HG03354 (cell line): ENCODE data around the gene PRCP.
"Not testable (repeated sequence)": the region's sequence is repeated elsewhere in the genome, so short reads cannot be mapped to it uniquely, and the experiment has no call there.

Source experiments
- ATAC-seq: cut with Tn5 transposase; IDR thresholded peaks from one replicate; pipeline ENCODE4 v1.9.1; 2021; ENCODE audit warnings: mild to moderate bottlenecking; ENCODE audit not compliant: unreplicated experiment, poor library complexity, severe bottlenecking

Gene PRCP

DNA sequence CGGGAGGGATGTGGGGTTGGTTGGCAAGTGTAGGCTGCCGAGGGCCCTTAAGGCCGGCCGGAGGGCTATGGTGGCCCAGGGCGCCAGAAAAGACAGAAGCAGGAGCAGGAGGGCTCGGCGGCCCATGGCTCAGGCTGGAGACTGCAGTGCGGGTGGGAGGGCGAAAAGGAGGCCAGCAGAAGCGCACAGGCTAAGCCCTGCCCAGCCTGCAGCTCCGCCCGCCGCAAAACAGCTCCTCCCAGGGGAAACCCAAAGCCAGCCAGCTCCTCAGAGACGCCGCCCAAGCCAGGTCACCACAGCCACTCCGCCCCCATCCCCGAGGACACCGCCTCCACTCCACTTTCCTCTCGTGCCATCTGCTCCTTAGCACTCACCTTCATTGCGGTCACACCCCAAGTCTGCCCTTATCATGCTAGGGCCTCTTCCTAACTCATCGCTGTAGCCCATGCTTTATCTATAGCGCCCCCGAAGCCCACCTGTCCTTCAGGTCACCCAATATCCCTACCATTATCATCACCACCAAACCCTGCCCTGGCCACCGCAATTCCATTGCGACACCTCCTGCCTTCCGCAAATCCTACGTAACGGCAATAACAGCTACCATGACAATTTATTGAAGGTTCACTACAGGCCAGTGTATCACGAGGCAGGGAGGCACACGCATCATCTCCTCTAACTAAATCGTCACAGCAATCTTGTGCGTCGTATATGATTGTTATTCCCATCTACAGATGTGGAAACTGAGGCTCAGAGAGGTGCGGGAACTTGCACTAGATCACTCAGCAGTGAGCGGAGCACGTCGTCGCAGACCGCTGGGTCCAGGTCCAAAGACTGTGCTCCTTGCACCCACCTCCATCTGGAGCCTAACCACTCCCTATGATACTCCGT, at the start of gene PRCP:
TSS of gene PRCP (minus strand) at position 154 of the 888 bp plus-strand sequence. CDS start at position 126, 28 bp downstream.
- ATAC-seq, result peak; percentile 81

DNA sequence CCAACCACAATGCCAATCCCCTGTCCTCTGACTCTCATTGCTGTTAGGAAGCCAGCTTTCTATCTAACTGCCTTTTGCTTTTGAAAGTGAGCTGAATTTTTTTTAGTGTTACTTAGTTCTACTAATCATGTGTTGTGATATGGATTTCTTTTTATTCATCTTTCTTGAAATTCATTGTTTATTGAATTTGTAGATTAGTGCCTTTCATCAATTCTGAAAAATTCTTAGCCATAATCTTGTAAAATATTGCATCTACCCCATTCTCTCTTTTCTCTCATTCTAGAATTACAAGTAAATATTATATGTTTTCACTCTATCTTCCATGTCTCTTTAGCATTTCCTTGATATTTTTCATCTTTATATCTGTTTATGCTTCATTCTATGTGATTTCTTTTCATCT, 49.1 kb upstream of the PRCP start:
- no peak for ATAC-seq

DNA sequence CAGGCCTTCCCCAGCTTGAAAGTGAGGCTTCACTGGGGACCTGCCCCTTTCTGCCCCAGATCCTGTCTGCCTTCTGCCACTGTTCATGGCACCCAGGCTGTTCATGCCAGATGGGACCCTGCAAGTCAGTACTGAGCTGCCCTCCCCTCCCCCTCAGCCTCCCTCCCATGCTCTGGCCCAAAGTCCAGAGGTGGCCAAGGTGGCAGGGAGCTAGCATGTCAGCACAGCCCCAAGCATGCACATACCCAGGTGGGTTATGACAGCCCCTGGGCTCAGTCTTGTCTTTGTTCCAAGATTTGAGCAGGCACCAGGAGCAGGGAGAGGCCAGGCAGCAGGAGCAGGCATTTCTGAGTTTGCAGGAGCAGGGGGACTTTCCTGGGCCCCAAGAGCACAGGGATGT, 45.5 kb upstream of the PRCP start:
- no peak for ATAC-seq

DNA sequence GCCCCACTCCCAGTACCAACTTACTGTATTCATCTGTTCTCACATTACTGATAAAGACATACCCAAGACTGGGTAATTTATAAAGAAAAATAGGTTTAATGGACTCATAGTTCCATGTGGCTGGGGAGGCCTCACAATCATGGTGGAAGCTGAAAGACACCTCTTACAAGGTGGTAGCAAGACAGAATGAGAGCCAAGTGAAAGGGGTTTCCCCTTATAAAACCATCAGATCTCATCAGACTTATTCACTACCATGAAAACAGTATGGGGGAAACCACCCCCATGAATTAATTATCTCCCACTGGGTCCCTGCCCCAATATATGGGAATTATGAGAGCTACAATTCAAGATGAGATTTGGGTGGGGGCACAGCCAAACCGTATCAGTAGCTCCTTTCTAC, 44.8 kb upstream of the PRCP start:
- not testable (repeated sequence) for ATAC-seq

DNA sequence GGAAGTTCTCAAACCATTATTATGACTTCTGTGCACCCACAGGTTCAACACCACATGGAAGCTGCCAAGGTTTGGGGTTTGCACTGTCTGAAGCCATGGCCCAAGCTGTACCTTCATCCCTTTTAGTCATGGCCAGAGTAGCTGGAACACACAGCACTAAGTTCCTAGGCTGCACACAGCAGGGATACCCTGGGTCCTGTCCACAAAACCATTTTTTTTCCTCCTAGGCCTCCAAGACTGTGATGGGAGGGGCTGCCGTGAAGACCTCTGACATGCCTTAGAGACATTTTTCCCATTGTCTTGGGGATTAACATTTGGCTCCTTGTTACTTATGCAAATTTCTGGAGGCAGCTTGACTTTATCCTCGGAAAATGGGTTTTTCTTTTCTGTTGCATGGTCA, 44.0 kb upstream of the PRCP start:
- no peak for ATAC-seq

DNA sequence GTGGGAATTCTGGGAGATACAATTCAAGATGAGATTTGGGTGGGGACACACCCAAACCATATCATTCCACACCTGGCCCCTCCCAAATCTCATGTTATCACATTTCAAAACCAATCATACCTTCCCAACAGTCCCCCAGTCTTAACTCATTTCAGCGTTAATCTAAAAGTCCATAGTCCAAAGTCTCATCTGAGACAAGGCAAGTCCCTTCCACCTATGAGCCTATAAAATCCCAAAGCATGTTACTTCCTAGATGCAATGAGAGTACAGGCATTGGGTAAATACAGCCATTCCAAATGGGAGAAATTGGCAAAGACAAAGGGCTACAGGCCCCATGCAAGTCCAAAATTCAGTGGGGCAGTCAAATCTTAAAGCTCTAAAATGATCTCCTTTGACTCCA, 43.2 kb upstream of the PRCP start:
- ATAC-seq, result not testable (repeated sequence)

DNA sequence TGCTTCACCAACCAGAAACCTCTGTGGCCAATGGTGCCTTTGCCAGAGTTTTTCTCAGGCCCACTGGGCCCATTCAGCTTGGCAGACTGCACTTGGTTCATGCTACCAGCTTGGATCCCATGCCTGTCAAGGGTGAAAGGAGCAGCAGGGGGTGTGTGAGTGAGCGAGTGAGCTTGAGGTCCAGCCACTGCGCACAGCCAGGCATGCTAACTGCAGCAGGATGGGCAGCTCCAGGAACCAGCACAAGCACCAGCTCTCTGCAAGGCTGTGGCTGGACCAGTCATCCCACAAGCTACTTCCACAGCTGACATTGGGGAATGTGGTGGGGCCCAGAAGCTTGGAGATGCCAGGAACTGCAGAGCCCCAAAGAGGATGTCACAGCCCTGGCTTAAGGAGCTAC, 42.1 kb upstream of the PRCP start:
- no peak for ATAC-seq

DNA sequence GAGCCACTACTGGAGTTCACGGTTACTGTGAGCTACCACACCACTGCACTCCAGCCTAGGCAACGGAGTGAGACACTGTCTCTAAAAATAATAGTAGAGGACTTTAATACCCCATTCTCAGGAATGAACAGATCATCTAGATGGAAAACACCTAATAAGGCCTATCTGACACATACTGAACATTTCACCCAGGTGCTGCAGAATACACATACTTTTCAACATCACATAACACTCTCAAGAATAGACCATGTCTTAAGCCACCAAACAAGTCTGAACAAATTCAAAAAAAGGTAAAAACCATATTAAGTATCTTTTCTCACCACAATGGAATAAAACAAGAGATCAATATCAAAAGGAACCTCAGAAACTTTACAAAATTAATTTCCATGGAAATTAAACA, 39.2 kb upstream of the PRCP start:
- no peak for ATAC-seq

DNA sequence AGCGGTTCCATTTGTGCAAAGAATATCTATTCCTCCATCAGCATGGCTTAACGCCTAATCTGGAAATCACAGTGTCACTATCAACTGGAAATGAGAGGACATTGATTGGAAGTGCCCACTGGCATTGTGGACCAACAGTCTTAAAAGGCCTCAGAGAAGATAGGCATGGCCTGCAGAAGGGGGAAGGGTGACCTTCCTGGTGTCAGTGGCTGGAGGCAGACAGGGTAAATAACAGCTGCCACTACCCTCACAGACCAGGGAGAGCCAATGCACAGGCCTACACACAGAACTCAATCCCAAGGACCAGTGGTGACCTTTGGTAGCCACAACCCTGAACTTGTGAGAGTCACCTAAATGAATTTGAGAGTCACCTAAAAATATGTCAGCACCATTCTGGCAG, 37.3 kb upstream of the PRCP start:
- no peak for ATAC-seq

DNA sequence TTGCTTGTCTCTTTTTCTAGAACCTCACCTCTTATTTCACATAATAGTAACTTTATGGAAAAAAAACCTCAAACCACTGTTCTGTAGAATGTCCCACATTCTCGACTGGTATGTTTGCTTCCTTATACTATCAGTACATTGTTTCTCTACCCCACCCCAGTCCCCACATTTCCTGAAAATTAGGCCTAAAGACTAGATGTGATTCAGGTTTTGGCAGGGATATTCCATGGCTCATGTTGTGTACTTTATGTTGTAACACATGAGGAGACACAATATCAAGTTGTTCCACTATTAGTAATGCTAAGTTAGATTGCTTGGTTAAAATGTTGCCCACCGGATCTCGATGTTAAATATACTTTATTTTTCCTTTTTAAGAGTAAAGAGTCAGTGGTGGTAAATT, 36.0 kb upstream of the PRCP start:
- ATAC-seq, result no peak

DNA sequence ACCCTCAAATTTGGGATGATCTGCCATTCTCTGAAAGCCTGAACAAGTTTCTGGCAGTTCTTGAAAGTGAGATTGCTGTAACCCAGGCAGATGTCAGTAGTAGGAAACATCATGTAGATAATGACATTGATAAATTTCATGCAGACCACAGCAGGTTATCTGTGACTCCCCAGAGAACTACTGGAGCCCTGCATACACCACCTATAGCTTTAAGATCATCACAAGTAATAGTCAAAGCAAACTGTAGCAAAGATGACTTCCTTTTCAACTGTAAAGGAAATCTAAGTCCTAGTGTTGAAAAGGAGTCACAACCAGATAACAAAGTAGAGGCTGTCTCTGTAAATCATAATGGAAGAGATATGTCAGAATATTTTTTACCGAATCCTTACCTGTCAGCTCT, 32.3 kb upstream of the PRCP start:
- no peak for ATAC-seq

DNA sequence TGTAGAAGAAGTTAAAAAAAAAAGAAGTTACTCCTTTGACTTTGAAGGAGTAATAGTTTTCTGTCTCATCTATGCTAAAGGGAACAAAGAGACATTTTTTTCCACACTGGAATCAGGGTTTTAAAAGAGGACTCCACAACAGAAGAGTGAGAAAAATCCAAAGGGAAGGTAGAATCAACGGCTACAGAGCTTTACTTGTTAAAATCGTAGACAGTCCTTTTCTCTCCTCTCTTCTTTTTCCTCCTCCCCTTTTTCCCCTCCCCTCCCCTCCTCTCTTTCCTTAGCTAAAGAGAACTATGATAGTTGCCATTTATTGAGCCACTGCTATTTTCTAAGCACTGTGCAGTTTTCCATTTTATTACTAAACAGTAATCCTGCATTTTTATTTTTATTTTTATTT, 30.5 kb upstream of the PRCP start:
- no peak for ATAC-seq

DNA sequence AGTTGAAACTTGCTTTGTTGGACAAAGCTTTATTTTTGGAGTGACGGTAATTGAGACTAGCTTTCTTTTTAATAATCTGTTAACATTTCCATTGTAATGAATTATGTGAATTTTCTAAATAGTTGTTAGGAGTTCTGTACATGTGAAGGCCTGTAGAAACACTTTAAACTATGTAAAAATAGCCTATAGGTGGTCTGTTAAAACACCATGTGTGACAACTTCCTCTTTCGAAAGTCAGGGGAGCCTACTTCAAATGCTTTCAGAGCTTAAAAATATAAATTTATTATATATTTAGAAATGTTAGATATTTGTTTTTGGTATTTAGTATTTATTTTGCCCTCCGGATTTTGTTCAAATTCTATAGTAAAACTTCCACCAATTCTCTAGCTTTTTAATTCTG, 30.0 kb upstream of the PRCP start:
- peak; percentile 39 for ATAC-seq

DNA sequence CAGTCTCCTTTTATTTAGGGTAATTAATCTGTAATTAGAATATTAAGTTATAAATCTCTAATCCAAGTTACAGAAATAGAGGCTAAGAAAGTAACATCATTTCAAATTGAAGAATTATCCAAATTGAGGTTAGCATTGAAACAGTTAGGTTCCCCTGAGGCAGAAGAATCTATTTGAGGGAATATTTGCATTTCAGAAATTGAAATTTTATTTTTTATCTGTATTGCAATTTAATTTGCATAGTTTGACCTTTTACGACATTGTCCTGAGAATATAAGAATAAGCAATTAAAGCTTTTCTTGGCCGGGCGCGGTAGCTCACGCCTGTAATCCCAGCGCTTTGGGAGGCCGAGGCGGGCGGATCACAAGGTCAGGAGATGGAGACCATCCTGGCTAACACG, 28.9 kb upstream of the PRCP start:
- ATAC-seq, result no peak

DNA sequence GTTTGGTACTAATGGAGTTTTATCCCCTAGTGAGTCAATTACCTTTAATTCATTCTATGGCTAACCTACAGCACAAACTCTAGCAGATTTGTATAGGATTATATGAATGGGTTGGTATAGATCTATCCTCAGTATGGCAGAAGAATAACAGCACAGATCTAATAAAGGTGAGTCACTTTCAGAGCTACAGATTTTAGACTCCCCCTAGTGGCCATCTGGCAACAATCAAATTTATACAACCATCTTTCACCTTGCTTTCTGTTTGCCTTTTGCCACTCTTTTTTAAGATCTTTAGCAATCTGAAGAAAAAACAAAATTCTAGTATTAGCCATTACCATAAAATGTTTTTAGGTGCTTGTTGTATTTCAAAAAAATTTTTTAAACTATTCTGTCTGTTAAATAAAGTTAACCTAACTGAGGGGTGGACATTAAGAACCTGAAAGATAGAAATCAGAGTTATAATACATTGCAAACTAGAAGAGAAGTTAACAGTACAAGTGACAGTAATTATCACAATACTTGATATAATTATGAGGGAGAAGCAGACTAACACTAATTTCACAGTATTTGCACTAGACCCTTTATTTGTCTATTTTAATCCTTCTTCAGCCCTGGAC, 27.1 kb upstream of the PRCP start:
- ATAC-seq, result peak; percentile 85

DNA sequence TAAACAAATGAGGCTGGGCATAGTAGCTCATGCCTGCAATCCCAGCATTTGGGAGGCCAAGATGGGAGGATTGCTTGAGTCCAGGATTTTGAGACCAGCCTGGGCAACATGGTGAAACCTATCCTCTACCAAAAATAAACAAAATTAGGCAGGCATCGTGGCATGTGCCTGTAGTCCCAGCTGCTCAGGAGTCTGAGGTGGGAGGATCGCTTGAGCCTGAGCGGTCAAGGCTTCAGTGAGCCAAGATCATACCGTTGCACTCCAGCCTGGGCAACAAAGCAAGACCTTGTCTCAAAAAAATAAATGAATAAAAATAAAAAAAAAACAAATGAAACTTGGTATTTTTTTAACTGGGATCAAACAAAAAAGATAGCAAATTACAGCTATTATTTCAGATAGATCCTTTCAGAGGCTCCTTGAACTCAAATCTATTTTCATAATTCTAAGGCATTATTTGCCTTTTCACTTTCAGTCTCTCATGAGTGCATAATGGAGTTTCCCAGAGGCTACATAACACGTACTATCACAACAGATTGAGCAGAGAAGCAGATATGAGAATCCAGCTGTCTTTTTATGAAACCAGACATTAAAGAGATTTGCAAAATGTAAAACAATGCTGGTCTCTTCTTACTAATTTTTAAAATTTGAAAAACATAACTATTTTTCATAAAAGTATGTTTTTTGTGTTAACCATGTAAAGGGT, 24.4 kb upstream of the PRCP start:
- ATAC-seq, result no peak

DNA sequence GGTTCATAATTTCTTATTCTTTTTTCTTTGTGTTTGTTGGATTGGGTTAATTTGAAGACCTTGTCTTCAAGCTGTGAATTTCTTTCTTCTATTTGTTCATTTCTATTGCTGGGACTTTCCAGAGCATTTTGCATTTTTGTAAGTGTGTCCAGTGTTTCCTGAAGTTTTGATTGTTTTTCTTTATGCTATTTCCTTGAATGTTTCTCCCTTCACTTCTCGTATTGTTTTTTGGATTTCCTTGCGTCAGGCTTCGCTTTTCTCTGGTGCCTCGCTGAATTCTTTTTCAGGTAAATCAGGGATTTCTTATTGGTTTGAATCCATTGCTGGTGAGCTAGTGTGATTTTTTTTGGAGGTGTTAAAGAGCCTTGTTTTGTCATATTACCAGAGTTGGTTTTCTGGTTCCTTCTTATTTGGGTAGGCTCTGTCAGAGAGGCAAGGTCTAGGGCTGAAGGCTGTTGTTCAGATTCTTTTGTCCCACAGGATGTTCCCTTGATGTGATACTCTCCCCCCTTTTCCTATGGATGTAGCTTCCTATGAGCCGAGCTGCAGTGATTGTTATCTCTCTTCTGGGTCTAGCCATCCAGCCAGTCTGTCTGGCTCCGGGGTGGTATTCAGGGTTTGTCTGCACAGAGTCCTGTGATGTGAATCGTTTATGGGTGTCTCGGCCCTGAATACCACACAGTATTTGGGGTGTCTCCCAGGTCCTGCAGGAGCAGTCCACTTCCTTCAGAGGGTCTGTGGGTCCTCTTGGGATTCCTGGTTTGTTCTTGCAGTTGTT, 22.4 kb upstream of the PRCP start:
- ATAC-seq, result not testable (repeated sequence)

DNA sequence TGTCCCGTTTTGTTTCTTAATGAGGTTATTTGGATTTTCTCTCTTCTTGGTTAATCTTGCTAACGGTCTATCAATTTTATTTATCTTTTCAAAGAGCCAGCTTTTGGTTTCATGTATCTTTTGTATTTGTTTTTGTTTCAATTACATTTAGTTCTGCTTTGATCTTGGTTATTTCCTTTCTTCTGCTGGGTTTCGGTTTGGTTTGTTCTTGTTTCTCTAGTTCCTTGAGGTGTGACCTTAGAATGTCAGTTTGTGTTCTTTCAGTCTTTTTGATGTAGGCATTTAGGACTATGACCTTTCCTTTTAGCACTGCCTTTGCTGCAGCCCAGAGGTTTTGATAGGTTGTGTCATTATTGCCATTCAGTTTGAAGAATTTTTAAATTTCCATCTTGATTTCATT, 20.0 kb upstream of the PRCP start:
- not testable (repeated sequence) for ATAC-seq

DNA sequence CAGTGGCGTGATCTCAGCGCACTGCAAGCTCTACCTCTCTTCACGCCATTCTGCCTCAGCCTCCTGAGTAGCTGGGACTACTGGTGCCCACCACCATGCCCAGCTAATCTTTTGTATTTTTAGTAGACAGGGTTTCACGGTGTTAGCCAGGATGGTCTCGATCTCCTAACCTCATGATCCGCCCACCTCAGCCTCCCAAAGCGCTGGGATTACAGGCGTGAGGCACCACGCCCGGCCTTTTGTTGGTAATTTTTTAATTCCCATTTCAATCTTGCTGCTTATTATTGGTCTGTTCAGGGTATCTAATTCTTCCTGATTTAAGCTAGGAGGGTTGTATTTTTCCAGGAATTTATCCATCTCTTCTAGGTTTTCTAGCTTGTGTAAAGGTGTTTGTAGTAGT, 19.6 kb upstream of the PRCP start:
- not testable (repeated sequence) for ATAC-seq

DNA sequence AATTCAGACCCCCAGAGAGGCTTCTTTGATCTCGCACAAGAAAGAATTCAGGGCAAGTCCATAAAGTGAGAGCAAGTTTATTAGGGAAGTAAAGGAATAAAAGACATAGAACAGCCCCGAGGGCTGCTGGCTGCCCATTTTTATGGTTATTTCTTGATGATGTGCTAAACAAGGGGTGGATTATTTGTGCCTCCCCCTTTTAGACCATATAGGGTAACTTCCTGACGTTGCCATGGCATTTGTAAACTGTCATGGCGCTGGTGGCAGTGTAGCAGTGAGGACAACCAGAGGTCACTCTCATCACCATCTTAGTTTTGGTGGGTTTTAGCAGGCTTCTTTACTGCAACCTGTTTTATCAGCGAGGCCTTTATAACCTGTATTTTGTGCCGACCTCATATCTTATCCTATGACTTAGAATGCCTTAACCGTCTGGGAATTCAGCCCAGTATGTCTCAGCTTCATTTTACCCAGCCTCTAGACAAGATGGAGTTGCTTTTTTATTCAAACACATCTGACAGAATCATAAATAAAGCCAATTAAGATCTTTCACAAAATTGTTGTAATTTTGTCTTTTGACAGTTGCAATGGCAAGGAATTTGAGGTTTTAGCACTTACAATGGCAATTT, 8.9 kb upstream of the PRCP start:
- no peak for ATAC-seq
